ENCODE results near the gene VAPA.

VAPA gene

DNA sequence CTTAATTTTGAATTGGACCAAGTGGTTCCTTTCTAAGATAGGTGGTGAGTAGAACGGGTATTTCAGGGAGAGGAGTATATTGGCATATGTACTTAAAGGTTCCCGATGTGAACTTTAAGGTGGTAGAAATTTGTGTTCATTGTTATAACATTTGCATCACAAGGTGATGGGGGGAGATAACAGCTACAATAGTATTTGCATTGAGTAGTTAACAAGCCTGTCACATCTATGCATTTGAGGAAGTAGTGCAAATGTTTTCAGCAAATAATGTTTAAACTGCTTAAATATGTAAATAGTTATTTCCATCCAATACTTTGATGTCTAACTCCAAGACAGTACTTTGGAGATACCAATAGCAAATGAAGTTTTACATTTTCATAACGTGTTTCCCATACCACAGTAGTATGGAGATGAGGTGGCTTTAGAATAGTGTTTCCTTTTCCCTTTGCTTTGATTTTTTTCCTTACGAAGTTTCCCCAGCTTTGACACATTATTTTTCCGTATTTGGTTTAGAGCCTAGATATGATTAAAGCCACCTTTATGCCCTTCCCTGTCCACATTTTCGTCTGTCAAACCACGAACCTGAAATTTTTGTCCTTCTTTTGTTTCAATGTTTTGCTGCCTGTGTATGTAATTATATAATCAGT, 46.6 kb downstream of the VAPA start:
- TF ChIP-seq, protein P1, sequence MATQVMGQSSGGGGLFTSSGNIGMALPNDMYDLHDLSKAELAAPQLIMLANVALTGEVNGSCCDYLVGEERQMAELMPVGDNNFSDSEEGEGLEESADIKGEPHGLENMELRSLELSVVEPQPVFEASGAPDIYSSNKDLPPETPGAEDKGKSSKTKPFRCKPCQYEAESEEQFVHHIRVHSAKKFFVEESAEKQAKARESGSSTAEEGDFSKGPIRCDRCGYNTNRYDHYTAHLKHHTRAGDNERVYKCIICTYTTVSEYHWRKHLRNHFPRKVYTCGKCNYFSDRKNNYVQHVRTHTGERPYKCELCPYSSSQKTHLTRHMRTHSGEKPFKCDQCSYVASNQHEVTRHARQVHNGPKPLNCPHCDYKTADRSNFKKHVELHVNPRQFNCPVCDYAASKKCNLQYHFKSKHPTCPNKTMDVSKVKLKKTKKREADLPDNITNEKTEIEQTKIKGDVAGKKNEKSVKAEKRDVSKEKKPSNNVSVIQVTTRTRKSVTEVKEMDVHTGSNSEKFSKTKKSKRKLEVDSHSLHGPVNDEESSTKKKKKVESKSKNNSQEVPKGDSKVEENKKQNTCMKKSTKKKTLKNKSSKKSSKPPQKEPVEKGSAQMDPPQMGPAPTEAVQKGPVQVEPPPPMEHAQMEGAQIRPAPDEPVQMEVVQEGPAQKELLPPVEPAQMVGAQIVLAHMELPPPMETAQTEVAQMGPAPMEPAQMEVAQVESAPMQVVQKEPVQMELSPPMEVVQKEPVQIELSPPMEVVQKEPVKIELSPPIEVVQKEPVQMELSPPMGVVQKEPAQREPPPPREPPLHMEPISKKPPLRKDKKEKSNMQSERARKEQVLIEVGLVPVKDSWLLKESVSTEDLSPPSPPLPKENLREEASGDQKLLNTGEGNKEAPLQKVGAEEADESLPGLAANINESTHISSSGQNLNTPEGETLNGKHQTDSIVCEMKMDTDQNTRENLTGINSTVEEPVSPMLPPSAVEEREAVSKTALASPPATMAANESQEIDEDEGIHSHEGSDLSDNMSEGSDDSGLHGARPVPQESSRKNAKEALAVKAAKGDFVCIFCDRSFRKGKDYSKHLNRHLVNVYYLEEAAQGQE (IDR thresholded peaks at IDR 0.05; ENCODE audit: low read depth), result no peak
- TF ChIP-seq YY1 (IDR thresholded peaks at IDR 0.05; ENCODE audit: low read depth) (no peak), ZBTB7A (IDR thresholded peaks at IDR 0.05; ENCODE audit: low read depth) (no peak), TAF1 (IDR thresholded peaks at IDR 0.05; ENCODE audit: low read depth) (no peak), TEAD4 (IDR thresholded peaks at IDR 0.05) (no peak), CREB1 (IDR thresholded peaks at IDR 0.05; ENCODE audit: low read depth) (no peak), CEBPB (IDR thresholded peaks at IDR 0.05) (no peak), RAD21 (IDR thresholded peaks at IDR 0.05; ENCODE audit: low read depth) (no peak), TCF12 (IDR thresholded peaks at IDR 0.05; ENCODE audit: low read depth) (no peak), EGR1 (IDR thresholded peaks at IDR 0.05) (no peak), NFIC (IDR thresholded peaks at IDR 0.05) (no peak), EP300 (IDR thresholded peaks at IDR 0.05; ENCODE audit: borderline replicate concordance) (no peak), FOXM1 (IDR thresholded peaks at IDR 0.05; ENCODE audit: borderline replicate concordance, low read depth) (no peak)
- TF ChIP-seq, protein P2, sequence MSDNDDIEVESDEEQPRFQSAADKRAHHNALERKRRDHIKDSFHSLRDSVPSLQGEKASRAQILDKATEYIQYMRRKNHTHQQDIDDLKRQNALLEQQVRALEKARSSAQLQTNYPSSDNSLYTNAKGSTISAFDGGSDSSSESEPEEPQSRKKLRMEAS (IDR thresholded peaks at IDR 0.05), result no peak
- TF ChIP-seq, protein P3, sequence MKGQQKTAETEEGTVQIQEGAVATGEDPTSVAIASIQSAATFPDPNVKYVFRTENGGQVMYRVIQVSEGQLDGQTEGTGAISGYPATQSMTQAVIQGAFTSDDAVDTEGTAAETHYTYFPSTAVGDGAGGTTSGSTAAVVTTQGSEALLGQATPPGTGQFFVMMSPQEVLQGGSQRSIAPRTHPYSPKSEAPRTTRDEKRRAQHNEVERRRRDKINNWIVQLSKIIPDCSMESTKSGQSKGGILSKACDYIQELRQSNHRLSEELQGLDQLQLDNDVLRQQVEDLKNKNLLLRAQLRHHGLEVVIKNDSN (IDR thresholded peaks at IDR 0.05), result no peak

DNA sequence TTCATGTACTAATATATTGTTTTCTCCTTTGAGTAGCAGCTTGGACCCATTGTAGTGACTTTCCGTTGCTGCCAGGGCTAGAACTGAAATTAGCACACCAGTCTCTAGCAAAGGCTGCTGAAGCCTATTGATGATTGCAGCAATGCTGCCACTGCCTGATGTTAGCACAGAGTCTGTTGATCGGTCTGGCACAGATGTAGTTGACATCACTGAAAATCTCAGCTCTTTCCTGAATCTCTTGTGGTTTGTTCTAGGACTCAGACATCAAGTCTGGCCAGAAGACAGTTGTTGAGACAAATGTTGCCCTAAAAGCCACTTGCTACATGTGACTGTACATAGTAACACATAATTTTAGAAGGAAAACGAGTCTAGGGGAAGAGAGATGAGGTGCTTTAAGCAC, 47.2 kb downstream of the VAPA start:
- TF ChIP-seq TAF1 (IDR thresholded peaks at IDR 0.05; ENCODE audit: low read depth) (no peak), TEAD4 (IDR thresholded peaks at IDR 0.05) (no peak), FOXM1 (IDR thresholded peaks at IDR 0.05; ENCODE audit: borderline replicate concordance, low read depth) (no peak), ZBTB7A (IDR thresholded peaks at IDR 0.05; ENCODE audit: low read depth) (no peak), CEBPB (IDR thresholded peaks at IDR 0.05) (no peak), EP300 (IDR thresholded peaks at IDR 0.05; ENCODE audit: borderline replicate concordance) (no peak), CREB1 (IDR thresholded peaks at IDR 0.05; ENCODE audit: low read depth) (no peak), TCF12 (IDR thresholded peaks at IDR 0.05; ENCODE audit: low read depth) (no peak), YY1 (IDR thresholded peaks at IDR 0.05; ENCODE audit: low read depth) (no peak), NFIC (IDR thresholded peaks at IDR 0.05) (no peak), RAD21 (IDR thresholded peaks at IDR 0.05; ENCODE audit: low read depth) (no peak), EGR1 (IDR thresholded peaks at IDR 0.05) (no peak)
- TF ChIP-seq, protein P2 (IDR thresholded peaks at IDR 0.05), result no peak
- TF ChIP-seq, protein P3 (IDR thresholded peaks at IDR 0.05), result no peak
- TF ChIP-seq, protein P1 (IDR thresholded peaks at IDR 0.05; ENCODE audit: low read depth), result no peak

DNA sequence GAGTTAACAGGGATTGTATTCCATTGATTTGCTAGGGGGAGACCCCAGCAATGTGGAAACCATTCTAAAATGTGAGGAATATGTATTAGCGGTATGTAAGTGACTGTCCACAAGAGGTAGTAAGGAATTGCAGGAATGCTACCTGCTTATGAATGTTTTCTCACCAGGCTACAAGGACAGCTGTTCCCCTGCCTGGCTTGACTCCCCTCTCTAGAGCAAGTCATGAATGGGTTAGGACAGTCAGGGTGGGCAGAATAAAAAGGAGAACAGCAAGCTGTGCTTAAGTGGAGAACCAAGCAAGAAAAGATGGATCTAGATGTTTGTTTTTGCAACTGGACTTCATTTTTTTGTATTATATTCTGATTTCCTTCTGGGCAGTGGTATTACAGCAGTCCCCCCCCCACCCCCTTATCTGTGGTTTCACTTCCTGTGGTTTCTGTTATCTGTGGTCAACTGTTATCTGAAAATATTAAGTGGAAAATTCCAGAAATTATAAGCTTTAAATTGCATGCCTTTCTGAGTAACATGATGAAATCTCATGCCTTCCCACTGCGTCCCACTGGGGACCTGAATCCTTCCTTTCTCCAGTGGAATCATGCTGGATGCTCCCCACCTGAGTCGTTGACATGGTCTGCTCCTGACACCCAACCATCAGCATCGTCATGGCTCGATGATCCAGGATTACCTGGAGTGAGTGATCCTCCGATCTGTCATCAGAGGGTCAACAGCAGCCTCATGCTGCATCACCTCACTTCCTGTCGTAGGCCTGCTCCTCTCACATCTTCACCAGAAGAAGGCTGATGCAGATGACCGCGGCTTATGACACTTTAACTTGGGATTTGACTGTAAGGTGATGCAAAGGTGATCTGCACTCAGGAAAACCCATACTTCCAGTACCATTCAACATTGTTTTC, 52.2 kb downstream of the VAPA start:
- TF ChIP-seq, protein P1 (IDR thresholded peaks at IDR 0.05; ENCODE audit: low read depth), result no peak
- TF ChIP-seq NFIC (IDR thresholded peaks at IDR 0.05) (no peak), EP300 (IDR thresholded peaks at IDR 0.05; ENCODE audit: borderline replicate concordance) (no peak), RAD21 (IDR thresholded peaks at IDR 0.05; ENCODE audit: low read depth) (no peak), FOXM1 (IDR thresholded peaks at IDR 0.05; ENCODE audit: borderline replicate concordance, low read depth) (no peak), TAF1 (IDR thresholded peaks at IDR 0.05; ENCODE audit: low read depth) (no peak), TCF12 (IDR thresholded peaks at IDR 0.05; ENCODE audit: low read depth) (no peak), CREB1 (IDR thresholded peaks at IDR 0.05; ENCODE audit: low read depth) (no peak), YY1 (IDR thresholded peaks at IDR 0.05; ENCODE audit: low read depth) (no peak), ZBTB7A (IDR thresholded peaks at IDR 0.05; ENCODE audit: low read depth) (no peak), CEBPB (IDR thresholded peaks at IDR 0.05) (no peak), TEAD4 (IDR thresholded peaks at IDR 0.05) (no peak), EGR1 (IDR thresholded peaks at IDR 0.05) (no peak)
- TF ChIP-seq, protein P3 (IDR thresholded peaks at IDR 0.05), result no peak
- TF ChIP-seq, protein P2 (IDR thresholded peaks at IDR 0.05), result no peak

Measured in Ishikawa (cell line).